HepG2 (cell line): ENCODE data around the gene ESR1. TPM values are rescaled to one million over a fixed set of nuclear protein-coding genes. Genes with fewer than 3 reads are reported as not detected.

Experiments
- CREB3 ChIP-seq: sonication (generic); formaldehyde crosslinking; IDR thresholded peaks from 2 replicates; pipeline ENCODE4 v1.5.0; 2020; ENCODE audit warnings: missing genetic modification reagents
- CREM ChIP-seq, 2 experiments: sonication (generic) in 1 of 2; formaldehyde crosslinking in 1 of 2; IDR thresholded peaks; 2 replicates each; pipeline versions ENCODE4 v1.4.0 to v1.6.1; 2016 to 2020; ENCODE audit warnings: antibody characterized with exemption in 1 of 2, mild to moderate bottlenecking in 1 of 2, missing genetic modification reagents in 1 of 2
- FOXA1 ChIP-seq, 2 experiments: fragments of 450-650 bp in 1 of 2; sonication (generic) in 1 of 2; formaldehyde crosslinking in 1 of 2; IDR thresholded peaks; 2 replicates each; pipeline versions ENCODE4 v1.4.0 to v1.6.1; 2016 to 2020; ENCODE audit warnings: missing genetic modification reagents in 1 of 2
- GABPB1 ChIP-seq: IDR thresholded peaks from 2 replicates; pipeline ENCODE4 v1.6.1; 2016; ENCODE audit warnings: mild to moderate bottlenecking, missing genetic modification reagents, moderate library complexity, missing compliant biosample characterization
- GATA4 ChIP-seq: sonication (generic); IDR thresholded peaks from 2 replicates; pipeline ENCODE4 v1.6.1; 2016; ENCODE audit warnings: antibody characterized with exemption, low read depth, borderline replicate concordance
- HMG20B ChIP-seq: conservative IDR thresholded peaks from 2 replicates; pipeline ENCODE4 v1.6.1; 2016; ENCODE audit warnings: missing genetic modification reagents, missing compliant biosample characterization
- HNRNPUL1 ChIP-seq: fragments of 200-400 bp; formaldehyde crosslinking; IDR thresholded peaks from 2 replicates; pipeline ENCODE4 v1.6.1; 2017; ENCODE audit warnings: low read depth, mild to moderate bottlenecking, low read length, moderate library complexity
- HOXA7 ChIP-seq: sonication (generic); formaldehyde crosslinking; IDR thresholded peaks from 2 replicates; pipeline ENCODE4 v1.8.1; 2022; ENCODE audit warnings: mild to moderate bottlenecking, missing genetic modification reagents, moderate library complexity
- IKZF5 ChIP-seq: IDR thresholded peaks from 2 replicates; pipeline ENCODE4 v1.6.1; 2018; ENCODE audit warnings: missing genetic modification reagents, mild to moderate bottlenecking, missing compliant biosample characterization
- IRF2 ChIP-seq: IDR thresholded peaks from 2 replicates; pipeline ENCODE4 v1.6.1; 2018; ENCODE audit warnings: missing genetic modification reagents, missing compliant biosample characterization
- JDP2 ChIP-seq: sonication (generic); formaldehyde crosslinking; IDR thresholded peaks from 2 replicates; pipeline ENCODE4 v1.8.1; 2022; ENCODE audit warnings: missing genetic modification reagents, borderline replicate concordance
- MAFF ChIP-seq: IDR thresholded peaks from 2 replicates; pipeline ENCODE4 v1.6.1; 2011; ENCODE audit warnings: low read depth, low read length, improper control_type of control experiment
- MLLT10 ChIP-seq: sonication (generic); formaldehyde crosslinking; IDR thresholded peaks from 2 replicates; pipeline ENCODE4 v1.4.0; 2020; ENCODE audit warnings: missing genetic modification reagents
- NFATC3 ChIP-seq: sonication (generic); formaldehyde crosslinking; IDR thresholded peaks from 2 replicates; pipeline ENCODE4 v1.5.1; 2020; ENCODE audit warnings: mild to moderate bottlenecking, missing genetic modification reagents
- NFE2L2 ChIP-seq: fragments of 150-350 bp; IDR thresholded peaks from 2 replicates; pipeline ENCODE4 v1.6.1; 2014; ENCODE audit warnings: low read length
- RARG ChIP-seq: sonication (generic); formaldehyde crosslinking; IDR thresholded peaks from 2 replicates; pipeline ENCODE4 v1.4.0; 2020; ENCODE audit warnings: low read depth, mild to moderate bottlenecking, missing genetic modification reagents
- SKI ChIP-seq: fragments of 450-650 bp; IDR thresholded peaks from one replicate; pipeline ENCODE4 v1.6.1; 2018; ENCODE audit warnings: mild to moderate bottlenecking; ENCODE audit not compliant: partially characterized antibody
- SMARCC2 ChIP-seq: fragments of 450-650 bp; IDR thresholded peaks from 2 replicates; pipeline ENCODE4 v1.6.1; 2017; ENCODE audit warnings: antibody characterized with exemption, mild to moderate bottlenecking
- SOX13 ChIP-seq, 3 experiments: fragments of 450-650 bp in 1 of 3; sonication (generic) in 1 of 3; formaldehyde crosslinking in 1 of 3; IDR thresholded peaks in 2 of 3; conservative IDR thresholded peaks in 1 of 3; 2 replicates each; pipeline versions ENCODE4 v1.5.0 to v1.6.1; 2016 to 2020; ENCODE audit warnings: antibody characterized with exemption in 1 of 3, mild to moderate bottlenecking in 1 of 3, missing compliant biosample characterization in 1 of 3, missing genetic modification reagents in 1 of 3, moderate library complexity in 1 of 3
- ZFP36 ChIP-seq: fragments of 150-350 bp; IDR thresholded peaks from 2 replicates; pipeline ENCODE4 v1.6.1; 2018; ENCODE audit warnings: borderline replicate concordance, low read length, low read depth; ENCODE audit not compliant: partially characterized antibody
- ZKSCAN5 ChIP-seq: sonication (generic); formaldehyde crosslinking; IDR thresholded peaks from 2 replicates; pipeline ENCODE4 v1.5.1; 2020; ENCODE audit warnings: mild to moderate bottlenecking, missing genetic modification reagents
- ZNF121 ChIP-seq: sonication (generic); formaldehyde crosslinking; IDR thresholded peaks from 2 replicates; pipeline ENCODE4 v1.5.0; 2020; ENCODE audit warnings: mild to moderate bottlenecking, missing genetic modification reagents
- ZNF503 ChIP-seq: sonication (generic); formaldehyde crosslinking; IDR thresholded peaks from 2 replicates; pipeline ENCODE4 v1.4.0; 2020; ENCODE audit warnings: missing genetic modification reagents
- ZNF674 ChIP-seq: sonication (generic); formaldehyde crosslinking; IDR thresholded peaks from 2 replicates; pipeline ENCODE4 v1.5.0; 2020; ENCODE audit warnings: low read depth, mild to moderate bottlenecking, missing genetic modification reagents
- ZNF761 ChIP-seq: sonication (generic); formaldehyde crosslinking; conservative IDR thresholded peaks from 2 replicates; pipeline ENCODE4 v1.4.0; 2020; ENCODE audit warnings: mild to moderate bottlenecking, missing genetic modification reagents
- ZNF772 ChIP-seq: sonication (generic); formaldehyde crosslinking; IDR thresholded peaks from 2 replicates; pipeline ENCODE4 v1.5.0; 2020; ENCODE audit warnings: mild to moderate bottlenecking, missing genetic modification reagents
- polyA plus RNA-seq, 8 experiments: library from polyadenylated mRNA; depleted of rRNA in 3 of 8; stranded (reverse) in 7 of 8; unstranded in 1 of 8; fragments of >200 nt; fragmentation: Illumina TruSeq in 4 of 8; extraction: Trizol in 4 of 8; gene quantifications; 2 replicates each; pipeline versions ENCODE4 v1.2.1 to v1.2.3, GENCODE V29; 2011 to 2016; ENCODE audit warnings: low read depth in 4 of 8, missing spikeins in 1 of 8, mixed read lengths in 1 of 8; ENCODE audit not compliant: insufficient read depth in 1 of 8
- total RNA-seq, 5 experiments: library from RNA; depleted of rRNA; stranded (reverse); fragments of >200 nt; fragmentation: Illumina TruSeq; extraction: Trizol; gene quantifications; 2 replicates each; pipeline ENCODE4 v1.2.3, GENCODE V29; 2016; ENCODE audit warnings: low read depth in 1 of 5

Gene ESR1
- total and polyA plus RNA-seq, 2 of the 13 experiments (the other 11 are each of a cell fraction or from before 2014, with no cell fraction given) = not detected

- TF ChIP-seq HMG20B (CRISPR knock-in tag) (peak; percentile 62; the same call in 1 of the 2 replicates), GATA4 (peak; percentile 78; the same call in 1 of the 2 replicates), IKZF5 (CRISPR knock-in tag) (peak; percentile 66; the same call in 1 of the 2 replicates), ZNF674 (CRISPR knock-in tag) (no peak), NFATC3 (peak; percentile 100), JDP2 (CRISPR knock-in tag) (no peak), FOXA1 (IDR thresholded peaks at IDR 0.05) (peak; percentile 96), FOXA1 (CRISPR knock-in tag; IDR thresholded peaks at IDR 0.05) (peak; percentile 90), GABPB1 (CRISPR knock-in tag) (0 out of 2 replicates have a peak, but pooled peaks have one; percentile 6), NFE2L2 (0 out of 2 replicates have a peak, but pooled peaks have one; percentile 14), HOXA7 (CRISPR knock-in tag) (no peak), ZNF503 (peak; percentile 95), SOX13 (IDR thresholded peaks at IDR 0.05) (peak; percentile 77; the same call in 1 of the 2 replicates), SOX13 (CRISPR knock-in tag; conservative IDR thresholded peaks at IDR 0.05 in 1 of 2, IDR thresholded peaks at IDR 0.05 in 1 of 2) (peak; percentile 14 to 93; a peak in 2 of 4 replicates), CREB3 (CRISPR knock-in tag) (no peak), MAFF (peak; percentile 10; the same call in 1 of the 2 replicates), IRF2 (CRISPR knock-in tag) (peak; percentile 83), ZKSCAN5 (CRISPR knock-in tag) (no peak), ZNF772 (CRISPR knock-in tag) (no peak), MLLT10 (CRISPR knock-in tag) (no peak), CREM (IDR thresholded peaks at IDR 0.05) (peak; percentile 80), CREM (CRISPR knock-in tag; IDR thresholded peaks at IDR 0.05) (no peak), RARG (no peak), SMARCC2 (peak; percentile 91; the same call in 1 of the 2 replicates), ZNF761 (CRISPR knock-in tag) (no peak), HNRNPUL1 (no peak), ZNF121 (CRISPR knock-in tag) (peak; percentile 87), ZFP36 (peak; percentile 57), SKI (peak; percentile 93)
These were observed 328.4 kb downstream of the ESR1 start (continued) for GRCh38 chr6:152135755-152136448.
